Esophagus squamous epithelium (tissue), 4 donors: ENCODE data around the gene CREBBP.

Experiments used
- POLR2A ChIP-seq, 4 donors: fragments of 450-650 bp; IDR thresholded peaks; one replicate each; pipeline ENCODE4 v1.6.1; 2017; ENCODE audit warnings: antibody characterized with exemption in 4 of 4, mild to moderate bottlenecking in 4 of 4, moderate library complexity in 3 of 4
- TF ChIP-seq, protein P1 (sequence below), 6 experiments: fragments of 450-650 bp in 4 of 6; fragments of 200-600 bp in 2 of 6; sonication (generic) in 2 of 6; IDR thresholded peaks; one replicate each; pipeline ENCODE4 v1.5.1; 2016 to 2019; ENCODE audit warnings: antibody characterized with exemption in 6 of 6, mild to moderate bottlenecking in 4 of 6, moderate library complexity in 4 of 6

DNA sequence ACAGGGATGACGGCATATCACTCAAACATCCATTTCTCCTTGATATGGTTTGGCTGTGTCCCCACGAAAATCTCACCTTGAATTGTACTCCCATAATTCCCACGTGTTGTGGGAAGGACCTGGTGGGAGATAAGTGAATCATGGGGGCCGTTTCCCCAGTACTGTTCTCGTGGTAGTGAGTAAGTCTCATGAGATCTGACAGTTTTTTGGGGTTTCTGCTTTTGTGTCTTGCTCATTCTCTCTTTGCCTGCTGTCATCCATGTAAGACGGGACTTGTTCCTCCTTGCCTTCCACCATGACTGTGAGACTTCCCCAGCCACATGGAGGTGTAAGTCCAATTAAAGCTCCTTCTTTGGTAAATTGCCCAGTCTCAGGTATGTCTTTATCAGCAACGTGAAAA lies 193.5 kb downstream of the CREBBP start:
- TF ChIP-seq, protein P1, sequence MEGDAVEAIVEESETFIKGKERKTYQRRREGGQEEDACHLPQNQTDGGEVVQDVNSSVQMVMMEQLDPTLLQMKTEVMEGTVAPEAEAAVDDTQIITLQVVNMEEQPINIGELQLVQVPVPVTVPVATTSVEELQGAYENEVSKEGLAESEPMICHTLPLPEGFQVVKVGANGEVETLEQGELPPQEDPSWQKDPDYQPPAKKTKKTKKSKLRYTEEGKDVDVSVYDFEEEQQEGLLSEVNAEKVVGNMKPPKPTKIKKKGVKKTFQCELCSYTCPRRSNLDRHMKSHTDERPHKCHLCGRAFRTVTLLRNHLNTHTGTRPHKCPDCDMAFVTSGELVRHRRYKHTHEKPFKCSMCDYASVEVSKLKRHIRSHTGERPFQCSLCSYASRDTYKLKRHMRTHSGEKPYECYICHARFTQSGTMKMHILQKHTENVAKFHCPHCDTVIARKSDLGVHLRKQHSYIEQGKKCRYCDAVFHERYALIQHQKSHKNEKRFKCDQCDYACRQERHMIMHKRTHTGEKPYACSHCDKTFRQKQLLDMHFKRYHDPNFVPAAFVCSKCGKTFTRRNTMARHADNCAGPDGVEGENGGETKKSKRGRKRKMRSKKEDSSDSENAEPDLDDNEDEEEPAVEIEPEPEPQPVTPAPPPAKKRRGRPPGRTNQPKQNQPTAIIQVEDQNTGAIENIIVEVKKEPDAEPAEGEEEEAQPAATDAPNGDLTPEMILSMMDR (IDR thresholded peaks at IDR 0.05), result no peak
- TF ChIP-seq POLR2A (IDR thresholded peaks at IDR 0.05), result no peak
